Keratinocyte (primary cell): ENCODE measurements around the gene GP5. TPM values are rescaled to one million over a fixed set of nuclear protein-coding genes. Genes with fewer than 3 reads are reported as not detected.

Source experiments
- DNase-seq: peaks from one replicate; pipeline ENCODE4 v3.0.0-alpha.2; 2011; ENCODE audit warnings: low read depth, missing footprints, low spot score
- FAIRE-seq: peaks from 2 replicates; lab custom pipeline; 2011; peaks lifted over from hg19 to GRCh38; lab: Jason Lieb, UNC
- H2AFZ ChIP-seq: 2 replicates; pipeline ENCODE4 v1.6.0; 2012; ENCODE audit warnings: low read length, control low read depth, inconsistent platforms; ENCODE audit not compliant: control insufficient read depth
- H3K27ac ChIP-seq: 2 replicates; pipeline ENCODE4 v1.5.1; 2011; ENCODE audit warnings: low read length; ENCODE audit not compliant: control insufficient read depth, insufficient read depth
- H3K27me3 ChIP-seq: 3 replicates; pipeline ENCODE4 v1.6.0; 2011; ENCODE audit warnings: low read length; ENCODE audit not compliant: control insufficient read depth, insufficient read depth; ENCODE audit errors: extremely low read depth
- H3K36me3 ChIP-seq, 2 experiments: 2 replicates in 1 of 2; 3 replicates in 1 of 2; pipeline ENCODE4 v1.5.1; 2011; ENCODE audit warnings: low read length in 2 of 2, mild to moderate bottlenecking in 1 of 2; ENCODE audit not compliant: control insufficient read depth in 2 of 2, insufficient read depth in 2 of 2; ENCODE audit errors: extremely low read depth in 1 of 2
- H3K4me1 ChIP-seq: 3 replicates; pipeline ENCODE4 v1.5.1; 2011; ENCODE audit warnings: low read length; ENCODE audit not compliant: control insufficient read depth, insufficient read depth; ENCODE audit errors: extremely low read depth
- H3K4me2 ChIP-seq: 3 replicates; pipeline ENCODE4 v1.6.0; 2011; ENCODE audit warnings: low read depth, low read length; ENCODE audit not compliant: control insufficient read depth, insufficient read depth; ENCODE audit errors: extremely low read depth
- H3K4me3 ChIP-seq, 3 experiments: fragments of 200-600 bp in 1 of 3; sonication (generic) in 1 of 3; 2 replicates in 2 of 3; 3 replicates in 1 of 3; pipeline ENCODE4 v1.5.1; 2011 to 2016; ENCODE audit warnings: low read length in 3 of 3, mild to moderate bottlenecking in 3 of 3, control low read depth in 2 of 3, inconsistent platforms in 1 of 3, low read depth in 1 of 3, mixed read lengths in 1 of 3, mixed run types in 1 of 3, moderate library complexity in 1 of 3; ENCODE audit not compliant: control insufficient read depth in 2 of 3, insufficient read depth in 2 of 3; ENCODE audit errors: extremely low read depth in 1 of 3
- H3K79me2 ChIP-seq: 2 replicates; pipeline ENCODE4 v1.6.0; 2012; ENCODE audit warnings: low read length; ENCODE audit not compliant: control insufficient read depth, insufficient read depth
- H3K9ac ChIP-seq: 3 replicates; pipeline ENCODE4 v1.6.0; 2011; ENCODE audit warnings: low read length; ENCODE audit not compliant: control insufficient read depth, insufficient read depth; ENCODE audit errors: extremely low read depth
- H3K9me1 ChIP-seq: 3 replicates; pipeline ENCODE4 v1.6.0; 2011; ENCODE audit warnings: low read length; ENCODE audit not compliant: control insufficient read depth, insufficient read depth; ENCODE audit errors: extremely low read depth
- H3K9me3 ChIP-seq: 2 replicates; pipeline ENCODE4 v1.5.1; 2012; ENCODE audit warnings: low read depth, low read length; ENCODE audit not compliant: control insufficient read depth
- H4K20me1 ChIP-seq: 3 replicates; pipeline ENCODE4 v1.6.0; 2011; ENCODE audit warnings: low read length; ENCODE audit not compliant: control insufficient read depth, insufficient read depth; ENCODE audit errors: extremely low read depth
- EZH2 ChIP-seq: IDR thresholded peaks from one replicate; pipeline ENCODE4 v1.6.1; 2012; ENCODE audit warnings: inconsistent platforms, mild to moderate bottlenecking, low read length, moderate library complexity
- dilution Hi-C: fragments of 300-500 bp; cut with MboI; formaldehyde crosslinking; loops from one replicate; pipeline ENCODE4 v1.7.0; 2020; ENCODE audit warnings: low sequenced_read_pairs; ENCODE audit not compliant: extremely low pct_ligation_motif_present
- polyA plus RNA-seq, 5 experiments: library from polyadenylated mRNA; depleted of rRNA in 3 of 5; stranded (reverse) in 3 of 5; stranded (forward) in 1 of 5; unstranded in 1 of 5; fragments of >200 nt; gene quantifications; 1 replicate in 1 of 5; 2 replicates in 3 of 5; 3 replicates in 1 of 5; pipeline versions ENCODE4 v1.2.1 to v1.2.3, GENCODE V29; 2011 to 2012; ENCODE audit warnings: missing spikeins in 2 of 5, low read depth in 1 of 5, low replicate concordance in 1 of 5
- TF ChIP-seq, protein P1 (sequence below), 3 experiments: IDR thresholded peaks in 1 of 3; conservative IDR thresholded peaks in 1 of 3; optimal IDR thresholded peaks in 1 of 3; 2 replicates in 2 of 3; 3 replicates in 1 of 3; pipeline versions ENCODE3 to v1.5.1; 2011; ENCODE audit warnings: low read length in 3 of 3, mild to moderate bottlenecking in 3 of 3, moderate library complexity in 2 of 3, control low read depth in 1 of 3, inconsistent platforms in 1 of 3; ENCODE audit not compliant: insufficient read depth in 2 of 3; ENCODE audit errors: extremely low read depth in 1 of 3

GP5 gene
- polyA plus RNA-seq, 1 donor (not counting 4 experiments of a cell fraction or from before 2014, with no cell fraction given), result 0.04 TPM

- TF ChIP-seq, protein P1, sequence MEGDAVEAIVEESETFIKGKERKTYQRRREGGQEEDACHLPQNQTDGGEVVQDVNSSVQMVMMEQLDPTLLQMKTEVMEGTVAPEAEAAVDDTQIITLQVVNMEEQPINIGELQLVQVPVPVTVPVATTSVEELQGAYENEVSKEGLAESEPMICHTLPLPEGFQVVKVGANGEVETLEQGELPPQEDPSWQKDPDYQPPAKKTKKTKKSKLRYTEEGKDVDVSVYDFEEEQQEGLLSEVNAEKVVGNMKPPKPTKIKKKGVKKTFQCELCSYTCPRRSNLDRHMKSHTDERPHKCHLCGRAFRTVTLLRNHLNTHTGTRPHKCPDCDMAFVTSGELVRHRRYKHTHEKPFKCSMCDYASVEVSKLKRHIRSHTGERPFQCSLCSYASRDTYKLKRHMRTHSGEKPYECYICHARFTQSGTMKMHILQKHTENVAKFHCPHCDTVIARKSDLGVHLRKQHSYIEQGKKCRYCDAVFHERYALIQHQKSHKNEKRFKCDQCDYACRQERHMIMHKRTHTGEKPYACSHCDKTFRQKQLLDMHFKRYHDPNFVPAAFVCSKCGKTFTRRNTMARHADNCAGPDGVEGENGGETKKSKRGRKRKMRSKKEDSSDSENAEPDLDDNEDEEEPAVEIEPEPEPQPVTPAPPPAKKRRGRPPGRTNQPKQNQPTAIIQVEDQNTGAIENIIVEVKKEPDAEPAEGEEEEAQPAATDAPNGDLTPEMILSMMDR (optimal IDR thresholded peaks at IDR 0.05 in 1 of 3, IDR thresholded peaks at IDR 0.05 in 1 of 3, conservative IDR thresholded peaks at IDR 0.05 in 1 of 3; ENCODE audit: extremely low read depth in 1 of 3, insufficient read depth in 2 of 3, low read length in 3 of 3), result no peak
- TF ChIP-seq EZH2, result no peak
- peaks cover 14% of the 10 kb centered on the region for H3K27me3 ChIP-seq
- no peak for DNase-seq
These were observed 19.8 kb downstream of the GP5 start for GRCh38 chr3:194379231-194379630.

DNA sequence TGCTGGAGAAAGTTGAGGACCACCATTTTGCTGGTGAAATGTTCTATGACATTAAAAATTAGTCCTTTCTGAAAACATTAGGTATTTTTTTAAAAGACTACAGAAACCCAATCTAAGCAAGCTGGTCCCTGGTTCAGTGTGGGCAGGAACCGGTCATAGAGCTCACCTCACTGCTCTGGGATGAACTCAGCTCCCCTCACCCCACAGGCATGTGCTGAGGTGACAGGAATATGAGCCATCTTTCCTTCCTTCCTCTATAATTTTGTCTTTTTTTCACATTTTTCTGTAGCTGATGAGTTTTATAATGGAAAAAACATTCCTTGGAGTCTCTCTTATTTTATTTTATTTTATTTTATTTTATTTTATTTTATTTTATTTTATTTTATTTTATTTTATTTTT lies 21.4 kb downstream of the GP5 start:
- Histone ChIP-seq H2AFZ (no peak overlapping the region), H3K27me3 (peaks cover 14% of the 10 kb centered on the region), H3K9me3 (no peaks in the 10 kb centered on the region), H3K79me2 (no peaks in the 10 kb centered on the region), H3K9me1 (no peaks in the 10 kb centered on the region), H3K4me2 (no peak overlapping the region), H3K27ac (no peak overlapping the region), H3K4me3 (no peak overlapping the region), H3K9ac (no peak overlapping the region), H3K36me3 (no peaks in the 10 kb centered on the region), H3K4me1 (no peaks in the 10 kb centered on the region), H4K20me1 (no peaks in the 10 kb centered on the region)
- no peak for DNase-seq
- TF ChIP-seq EZH2, result no peak
- dilution Hi-C loops, result no loop called here
- FAIRE-seq, result no peak

More at GRCh38 chr3:194379231-194379630, 19.8 kb downstream of the GP5 start:
- Histone ChIP-seq H2AFZ (no peak overlapping the region), H3K9ac (no peak overlapping the region), H4K20me1 (no peaks in the 10 kb centered on the region), H3K4me1 (no peaks in the 10 kb centered on the region), H3K9me3 (no peaks in the 10 kb centered on the region), H3K4me2 (no peak overlapping the region), H3K4me3 (no peak overlapping the region), H3K27ac (no peak overlapping the region), H3K9me1 (no peaks in the 10 kb centered on the region), H3K36me3 (no peaks in the 10 kb centered on the region), H3K79me2 (no peaks in the 10 kb centered on the region)
- dilution Hi-C loops, result no loop called here
- FAIRE-seq, result no peak

DNA sequence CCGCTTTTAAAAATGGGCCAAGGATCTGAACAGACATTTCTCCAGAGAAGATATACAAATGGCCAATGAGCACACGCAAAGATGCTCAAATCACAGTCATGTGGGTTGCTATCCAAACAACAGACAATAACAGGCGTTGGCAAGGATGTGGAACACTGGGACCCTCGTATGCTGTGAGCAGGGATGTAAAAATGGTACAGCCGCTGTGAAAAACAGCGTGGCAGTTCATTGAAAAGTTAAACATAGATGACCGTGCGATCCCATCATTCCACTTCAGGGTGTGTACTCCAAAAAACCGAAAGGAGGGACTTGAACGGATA lies 22.9 kb downstream of the GP5 start:
- Histone ChIP-seq H3K9ac (no peak overlapping the region), H2AFZ (no peak overlapping the region), H3K4me1 (no peaks in the 10 kb centered on the region), H3K4me3 (no peak overlapping the region), H3K36me3 (no peaks in the 10 kb centered on the region), H3K27me3 (peaks cover 10% of the 10 kb centered on the region), H4K20me1 (no peaks in the 10 kb centered on the region), H3K9me1 (no peaks in the 10 kb centered on the region), H3K9me3 (no peaks in the 10 kb centered on the region), H3K27ac (no peak overlapping the region), H3K4me2 (no peak overlapping the region), H3K79me2 (no peaks in the 10 kb centered on the region)
- DNase-seq, result no peak
- no peak for FAIRE-seq
- TF ChIP-seq, protein P1 (optimal IDR thresholded peaks at IDR 0.05 in 1 of 3, IDR thresholded peaks at IDR 0.05 in 1 of 3, conservative IDR thresholded peaks at IDR 0.05 in 1 of 3; ENCODE audit: extremely low read depth in 1 of 3, insufficient read depth in 2 of 3, low read length in 3 of 3), result no peak
- no peak for TF ChIP-seq EZH2
- dilution Hi-C loops, result no loop called here
